WTC11 (cell line): ENCODE results near the gene TBC1D22A. TPM values are rescaled to one million over a fixed set of nuclear protein-coding genes. Genes with fewer than 3 reads are reported as not detected.

Experiments
- ATAC-seq: fragments of 200-7000 bp; cut with Tn5 transposase; 2 replicates; pipeline ENCODE4 v1.10.0; 2021; ENCODE audit warnings: mild to moderate bottlenecking, moderate library complexity
- CTCF ChIA-PET: fragments of 300-600 bp; sonication (Branson Sonifier 250); formaldehyde crosslinking; loops from one replicate; lab custom pipeline; 2021; ENCODE audit warnings: antibody characterized with exemption; lab: Charles Lee
- POLR2A ChIA-PET: fragments of 350-600 bp; sonication (Branson Sonifier 250); formaldehyde crosslinking; loops from one replicate; lab custom pipeline; 2021; ENCODE audit warnings: antibody characterized with exemption; lab: Charles Lee
- DNase-seq: peaks from one replicate; pipeline ENCODE4 v3.0.0; 2021; ENCODE audit warnings: low spot score
- H3K27ac Mint-ChIP-seq: 2 replicates; pipeline ENCODE4 v1.8.0; 2021; ENCODE audit warnings: mixed read lengths
- H3K27me3 Mint-ChIP-seq: 2 replicates; pipeline ENCODE4 v1.8.0; 2021; ENCODE audit warnings: low read depth, mild to moderate bottlenecking, moderate library complexity, mixed read lengths
- H3K36me3 Mint-ChIP-seq: 2 replicates; pipeline ENCODE4 v1.8.0; 2021; ENCODE audit warnings: mixed read lengths
- H3K4me1 Mint-ChIP-seq: 2 replicates; pipeline ENCODE4 v1.8.0; 2022; ENCODE audit warnings: mixed read lengths
- H3K4me3 Mint-ChIP-seq: 2 replicates; pipeline ENCODE4 v1.8.0; 2021; ENCODE audit warnings: mild to moderate bottlenecking, moderate library complexity, mixed read lengths
- H3K9me3 Mint-ChIP-seq: 2 replicates; pipeline ENCODE4 v1.8.0; 2021; ENCODE audit warnings: mixed read lengths
- AFF4 ChIP-seq: sonication (generic); formaldehyde crosslinking; IDR thresholded peaks from 2 replicates; pipeline ENCODE4 v1.8.1; 2023; ENCODE audit warnings: mild to moderate bottlenecking, missing genetic modification reagents, borderline replicate concordance
- AR ChIP-seq: fragments of 250-450 bp; sonication (Bioruptor Pico); IDR thresholded peaks from 2 replicates; pipeline ENCODE4 v1.9.0; 2021; ENCODE audit warnings: mild to moderate bottlenecking
- CBFB ChIP-seq: sonication (generic); formaldehyde crosslinking; IDR thresholded peaks from 2 replicates; pipeline ENCODE4 v1.8.1; 2022; ENCODE audit warnings: mild to moderate bottlenecking, low read depth, missing genetic modification reagents
- CDX4 ChIP-seq: fragments of 250-450 bp; sonication (Bioruptor Pico); IDR thresholded peaks from 2 replicates; pipeline ENCODE4 v1.9.0; 2021; ENCODE audit warnings: moderate library complexity, mild to moderate bottlenecking, inconsistent platforms, borderline replicate concordance
- E2F5 ChIP-seq: sonication (generic); formaldehyde crosslinking; IDR thresholded peaks from 2 replicates; pipeline ENCODE4 v1.8.1; 2022; ENCODE audit warnings: mild to moderate bottlenecking, moderate library complexity, missing genetic modification reagents
- FOXK1 ChIP-seq: sonication (generic); formaldehyde crosslinking; IDR thresholded peaks from 2 replicates; pipeline ENCODE4 v1.8.0; 2022; ENCODE audit warnings: mild to moderate bottlenecking, moderate library complexity, missing genetic modification reagents
- FOXP1 ChIP-seq: sonication (generic); formaldehyde crosslinking; IDR thresholded peaks from 2 replicates; pipeline ENCODE4 v1.8.0; 2022; ENCODE audit warnings: missing genetic modification reagents, mild to moderate bottlenecking, moderate library complexity, borderline replicate concordance
- HMGA2 ChIP-seq: fragments of 250-450 bp; sonication (Bioruptor Pico); IDR thresholded peaks from 2 replicates; pipeline ENCODE4 v1.4.0; 2021; ENCODE audit warnings: mild to moderate bottlenecking, moderate library complexity
- JAZF1 ChIP-seq: fragments of 250-450 bp; sonication (Bioruptor Pico); IDR thresholded peaks from 2 replicates; pipeline ENCODE4 v1.9.0; 2021; ENCODE audit warnings: moderate library complexity, mild to moderate bottlenecking, inconsistent platforms
- MAX ChIP-seq: sonication (generic); formaldehyde crosslinking; IDR thresholded peaks from 2 replicates; pipeline ENCODE4 v1.8.0; 2022; ENCODE audit warnings: mild to moderate bottlenecking, missing genetic modification reagents
- NR1H2 ChIP-seq: sonication (generic); formaldehyde crosslinking; IDR thresholded peaks from 2 replicates; pipeline ENCODE4 v1.9.0; 2021; ENCODE audit warnings: mild to moderate bottlenecking, moderate library complexity, missing genetic modification reagents
- PRRX2 ChIP-seq: fragments of 250-450 bp; sonication (Bioruptor Pico); IDR thresholded peaks from 2 replicates; pipeline ENCODE4 v1.8.0; 2021; ENCODE audit warnings: mild to moderate bottlenecking
- RORB ChIP-seq: fragments of 250-450 bp; sonication (Bioruptor Pico); IDR thresholded peaks from 2 replicates; pipeline ENCODE4 v1.9.0; 2021; ENCODE audit warnings: mild to moderate bottlenecking
- SP1 ChIP-seq: sonication (generic); formaldehyde crosslinking; conservative IDR thresholded peaks from 2 replicates; pipeline ENCODE4 v1.8.1; 2022; ENCODE audit warnings: missing genetic modification reagents
- TCF7 ChIP-seq: sonication (generic); formaldehyde crosslinking; IDR thresholded peaks from 2 replicates; pipeline ENCODE4 v1.8.0; 2022; ENCODE audit warnings: mild to moderate bottlenecking, low read depth, missing genetic modification reagents, moderate library complexity
- TEAD4 ChIP-seq: sonication (generic); formaldehyde crosslinking; IDR thresholded peaks from 2 replicates; pipeline ENCODE4 v1.8.0; 2022; ENCODE audit warnings: mild to moderate bottlenecking, missing genetic modification reagents
- ZNF121 ChIP-seq: sonication (generic); formaldehyde crosslinking; IDR thresholded peaks from 2 replicates; pipeline ENCODE4 v1.8.0; 2023; ENCODE audit warnings: missing genetic modification reagents
- ZNF219 ChIP-seq: sonication (generic); formaldehyde crosslinking; IDR thresholded peaks from 2 replicates; pipeline ENCODE4 v1.8.0; 2023; ENCODE audit warnings: missing genetic modification reagents, mild to moderate bottlenecking, borderline replicate concordance
- ZNF423 ChIP-seq: fragments of 250-450 bp; sonication (Bioruptor Pico); IDR thresholded peaks from 2 replicates; pipeline ENCODE4 v2.1.2; 2022; ENCODE audit warnings: mild to moderate bottlenecking, moderate library complexity
- ZNF671 ChIP-seq: fragments of 250-450 bp; sonication (Bioruptor Pico); IDR thresholded peaks from 2 replicates; pipeline ENCODE4 v1.8.0; 2021; ENCODE audit warnings: mild to moderate bottlenecking
- total RNA-seq: library from RNA; stranded (reverse); gene quantifications from 3 replicates; pipeline ENCODE4 v1.2.3, GENCODE V29; 2021

Gene TBC1D22A
- total RNA-seq, 1 experiment from 2014 or later: 18.1 TPM

GRCh38 chr22:46810856-46811786 is 48.7 kb downstream of the TBC1D22A start:
- Mint-ChIP-seq H3K27ac (peak overlapping the region; percentile 19; the same call in 1 of the 2 replicates), H3K9me3 (no peaks in the 10 kb centered on the region), H3K27me3 (no peaks in the 10 kb centered on the region), H3K4me3 (no peak overlapping the region), H3K36me3 (peaks cover 5% of the 10 kb centered on the region), H3K4me1 (peaks cover 12% of the 10 kb centered on the region)
- CTCF ChIA-PET: interaction anchor here (1.1 to 3.0 kb wide), 5 partner anchors 8 to 201 kb away, joined by 3 to 21 read pairs (median 6); no protein-coding TSS in a partner anchor
- no peak for ATAC-seq
- DNase-seq: no peak
- POLR2A ChIA-PET: no interaction called here
- TF ChIP-seq E2F5 (CRISPR knock-in tag) (no peak), HMGA2 (no peak), ZNF121 (CRISPR knock-in tag) (no peak), PRRX2 (no peak), TCF7 (no peak)
- TF ChIP-seq, all 79 proteins: peak for 0

GRCh38 chr22:46812034-46812605 is 49.7 kb downstream of the TBC1D22A start:
- 0 out of 2 replicates have a peak, but pooled peaks cover 3% of the 10 kb centered on the region for H3K9me3 Mint-ChIP-seq
- peaks cover 5% of the 10 kb centered on the region for H3K4me1 Mint-ChIP-seq
- TF ChIP-seq NR1H2: no peak
- no peak for TF ChIP-seq ZNF423 (CRISPR knock-in tag)
- TF ChIP-seq FOXK1 (CRISPR knock-in tag): no peak
- TF ChIP-seq ZNF671 (CRISPR knock-in tag): no peak
- TF ChIP-seq AFF4 (CRISPR knock-in tag): no peak
- TF ChIP-seq CBFB (CRISPR knock-in tag): no peak
- no peak for TF ChIP-seq TEAD4 (CRISPR knock-in tag)
- no peak for TF ChIP-seq ZNF219 (CRISPR knock-in tag)
- no peak for TF ChIP-seq ZNF121 (CRISPR knock-in tag)
- no peak for TF ChIP-seq TCF7
- TF ChIP-seq FOXP1 (CRISPR knock-in tag): no peak
- no peak for TF ChIP-seq RORB (CRISPR knock-in tag)
- TF ChIP-seq CDX4: no peak
- no peak for TF ChIP-seq MAX (CRISPR knock-in tag)
- TF ChIP-seq E2F5 (CRISPR knock-in tag): no peak
- no peak for TF ChIP-seq AR (CRISPR knock-in tag)
- no peak for TF ChIP-seq JAZF1 (CRISPR knock-in tag)
- no peak for TF ChIP-seq SP1
- POLR2A ChIA-PET: no interaction called here
- H3K4me3 Mint-ChIP-seq: no peak overlapping the region
- peaks cover 9% of the 10 kb centered on the region for H3K36me3 Mint-ChIP-seq
- no peaks in the 10 kb centered on the region for H3K27me3 Mint-ChIP-seq
- CTCF ChIA-PET: interaction anchor here (0.9 to 3.0 kb wide), 6 partner anchors 9 to 38 kb away, joined by 3 to 21 read pairs (median 6); no protein-coding TSS in a partner anchor
- H3K27ac Mint-ChIP-seq: no peak overlapping the region
- no peak for DNase-seq
- no peak for ATAC-seq
